Muscle of leg (tissue), 16 donors: ENCODE measurements around the gene OR5AC2. TPM values are rescaled to one million over a fixed set of nuclear protein-coding genes. Genes with fewer than 3 reads are reported as not detected.

ENCODE experiments used
- DNase-seq: peaks from one replicate; pipeline ENCODE4 v3.0.0; 2013
- H3K27ac ChIP-seq: one replicate; pipeline ENCODE4 v1.5.1; 2013; ENCODE audit warnings: mild to moderate bottlenecking, low read length, control low read depth
- H3K27me3 ChIP-seq: one replicate; pipeline ENCODE4 v1.6.1; 2013; ENCODE audit warnings: low read length; ENCODE audit not compliant: control insufficient read depth, insufficient read depth
- H3K36me3 ChIP-seq: one replicate; pipeline ENCODE4 v1.6.1; 2013; ENCODE audit warnings: low read length; ENCODE audit not compliant: control insufficient read depth, insufficient read depth
- H3K4me1 ChIP-seq: one replicate; pipeline ENCODE4 v1.6.1; 2013; ENCODE audit warnings: low read length; ENCODE audit not compliant: control insufficient read depth, insufficient read depth
- H3K4me3 ChIP-seq: one replicate; pipeline ENCODE4 v1.5.1; 2013; ENCODE audit warnings: low read length, control low read depth
- H3K9me3 ChIP-seq: replicated peaks from 2 replicates; pipeline ENCODE4 v1.6.1; 2013; ENCODE audit warnings: low read depth, low read length; ENCODE audit not compliant: control insufficient read depth
- WGBS: methylation state at CpG from one replicate; pipeline ENCODE4 v1.1.5; 2013; ENCODE audit warnings: missing lambda C conversion rate; ENCODE audit not compliant: insufficient coverage; 5-methylcytosine and 5-hydroxymethylcytosine counted together
- long read RNA-seq, 11 donors: transcript quantifications; one replicate each; lab custom pipeline, GENCODE V29; 2026
- polyA plus RNA-seq, 8 donors: library from polyadenylated mRNA; unstranded; fragments of 120-200 nt; gene quantifications; one replicate each; pipeline versions ENCODE4 v1.2.1 to v1.2.3, GENCODE V29; 2013; ENCODE audit warnings: inconsistent platforms in 1 of 8, low replicate concordance in 1 of 8; ENCODE audit not compliant: insufficient read length in 8 of 8, insufficient read depth in 1 of 8
- total RNA-seq: library from RNA; stranded (reverse); fragments of 120-200 nt; gene quantifications from one replicate; pipeline ENCODE4 v1.2.4, GENCODE V29; 2013

OR5AC2 gene
- total RNA-seq (not detected), polyA plus RNA-seq (not detected)
- long read RNA-seq, donor 1, result 0 reads
- long read RNA-seq, donor 2, result 0 reads
- long read RNA-seq, donor 3, result 0 reads
- long read RNA-seq, donor 4, result 0 reads
- long read RNA-seq, donor 5, result 0 reads
- long read RNA-seq, donor 6, result 0 reads
- long read RNA-seq, donor 7, result 0 reads
- long read RNA-seq, donor 8, result 0 reads
- long read RNA-seq, donor 9, result 0 reads
- long read RNA-seq, donor 10, result 0 reads
- long read RNA-seq, donor 11, result 0 reads

DNA sequence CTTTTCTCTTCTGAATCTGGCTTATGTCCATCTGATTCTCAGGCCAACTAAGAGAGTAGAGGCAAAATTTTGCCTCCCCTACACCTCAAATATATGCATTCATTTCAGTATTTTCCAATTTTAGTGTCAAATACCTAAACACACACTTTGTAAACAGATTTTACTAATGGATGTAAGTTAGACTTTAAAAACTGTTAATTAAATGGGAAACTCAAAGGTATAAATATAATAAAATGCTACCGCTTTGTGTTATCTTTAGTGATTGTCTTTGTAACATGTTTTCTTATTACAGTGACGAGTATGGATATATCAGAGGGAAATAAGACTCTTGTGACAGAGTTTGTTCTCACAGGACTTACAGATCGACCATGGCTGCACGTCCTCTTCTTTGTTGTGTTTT is at the start of gene OR5AC2:
OR5AC2 (plus strand) TSS at position 301 of the 400 bp plus-strand sequence; CDS start at position 301, 0 bp downstream.
- H3K9me3 ChIP-seq, result peaks cover 2% of the 10 kb centered on the region

GRCh38 chr3:98038286-98038685 is 48.7 kb upstream of the OR5AC2 start:
- H3K4me3 ChIP-seq, result no peak overlapping the region
- no peak overlapping the region for H3K27ac ChIP-seq
- H3K27me3 ChIP-seq, result no peaks in the 10 kb centered on the region
- H3K4me1 ChIP-seq, result no peaks in the 10 kb centered on the region
- no CpG with 5 or more reads among the region's 3 CpGs for WGBS
- no peaks in the 10 kb centered on the region for H3K9me3 ChIP-seq
- no peaks in the 10 kb centered on the region for H3K36me3 ChIP-seq
- DNase-seq, result no peak

More for the DNA sequence above, at the start of gene OR5AC2:
- H3K27me3 ChIP-seq, result no peaks in the 10 kb centered on the region
- H3K36me3 ChIP-seq, result no peaks in the 10 kb centered on the region
- no peaks in the 10 kb centered on the region for H3K4me1 ChIP-seq
- no peak within 1 kb of the TSS for H3K27ac ChIP-seq
- WGBS, result 92% methylated on average over 2 of the region's 4 CpGs
- H3K4me3 ChIP-seq, result no peak within 1 kb of the TSS
- DNase-seq, result no peak

DNA sequence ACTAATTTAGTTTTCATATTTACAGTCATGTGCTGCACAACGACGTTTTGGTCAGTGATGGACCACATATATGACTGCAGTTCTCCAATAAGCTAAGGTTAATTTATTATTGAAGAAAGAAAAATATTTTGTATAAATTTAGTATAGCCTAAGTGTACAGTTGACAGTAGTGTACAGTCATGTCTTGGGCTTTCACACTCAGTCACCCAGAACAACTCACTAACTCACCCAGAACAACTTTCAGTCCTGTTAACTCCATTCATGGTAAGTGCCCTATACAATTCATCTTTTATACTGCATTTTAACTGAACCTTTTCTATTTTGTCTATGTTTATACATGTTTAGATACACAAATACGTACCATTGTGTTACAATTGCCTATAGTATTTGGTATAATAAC is 48.1 kb upstream of the OR5AC2 start:
- H3K4me3 ChIP-seq, result no peak overlapping the region
- DNase-seq, result no peak
- no peaks in the 10 kb centered on the region for H3K27me3 ChIP-seq
- H3K9me3 ChIP-seq, result no peaks in the 10 kb centered on the region
- WGBS, result no CpG with 5 or more reads among the region's 3 CpGs
- no peak overlapping the region for H3K27ac ChIP-seq
- no peaks in the 10 kb centered on the region for H3K36me3 ChIP-seq
- H3K4me1 ChIP-seq, result no peaks in the 10 kb centered on the region

GRCh38 chr3:98039322-98040024 is 47.5 kb upstream of the OR5AC2 start:
- H3K9me3 ChIP-seq, result no peaks in the 10 kb centered on the region
- H3K4me1 ChIP-seq, result no peaks in the 10 kb centered on the region
- H3K27me3 ChIP-seq, result no peaks in the 10 kb centered on the region
- H3K36me3 ChIP-seq, result no peaks in the 10 kb centered on the region
- WGBS, result 0% methylated on average over 6 of the region's 13 CpGs
- no peak overlapping the region for H3K27ac ChIP-seq
- DNase-seq, result peak; percentile 87
- peak overlapping the region; percentile 35 for H3K4me3 ChIP-seq

- Histone ChIP-seq H3K36me3 (no peaks in the 10 kb centered on the region), H3K9me3 (no peaks in the 10 kb centered on the region), H3K27me3 (no peaks in the 10 kb centered on the region), H3K4me3 (no peak overlapping the region), H3K27ac (no peak overlapping the region), H3K4me1 (no peaks in the 10 kb centered on the region)
- no CpG with 5 or more reads among the region's 1 CpG for WGBS
- DNase-seq, result no peak
Observed at GRCh38 chr3:98041350-98041749, 45.6 kb upstream of the OR5AC2 start.

DNA sequence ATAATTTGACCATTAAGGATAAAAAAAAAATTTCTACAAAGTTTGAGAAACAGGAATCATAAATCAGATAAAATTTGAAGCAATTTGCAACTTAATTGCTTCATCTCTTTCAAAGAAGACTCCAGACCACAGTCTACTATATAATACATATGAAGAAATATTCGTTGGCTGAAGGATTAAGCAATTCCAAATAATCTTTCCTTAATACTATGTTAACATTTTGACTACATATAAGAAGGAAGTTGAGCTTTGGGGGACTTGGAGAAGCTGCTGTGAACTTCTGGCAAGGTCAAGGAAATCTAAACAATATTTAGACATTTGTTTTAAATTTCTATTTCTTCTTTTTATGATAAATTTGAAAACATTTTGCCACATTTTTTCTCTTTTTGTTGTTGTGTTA is 38.4 kb upstream of the OR5AC2 start:
- H3K4me3 ChIP-seq, result no peak overlapping the region
- no CpG with 5 or more reads among the region's 1 CpG for WGBS

DNA sequence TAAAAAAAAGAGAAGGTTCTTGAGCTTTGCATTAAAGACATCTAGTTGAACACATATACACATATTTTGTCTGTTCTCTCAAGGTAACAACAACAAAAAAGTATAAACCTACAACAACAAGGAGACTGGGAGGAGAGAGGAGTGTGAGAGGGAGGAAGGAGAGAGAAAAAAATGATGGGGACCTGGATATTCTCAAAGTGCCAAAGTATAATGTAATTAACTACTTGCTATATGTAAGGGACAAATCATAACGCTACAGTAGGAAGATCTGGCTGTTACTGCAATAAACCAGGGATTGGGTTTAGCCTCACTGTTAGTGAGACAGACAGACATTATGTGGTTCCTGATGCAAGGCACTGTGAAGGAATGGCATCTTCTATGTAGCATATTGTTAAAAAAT is 37.7 kb upstream of the OR5AC2 start:
- no peak overlapping the region for H3K4me3 ChIP-seq

More for the DNA sequence above, 38.4 kb upstream of the OR5AC2 start:
- Histone ChIP-seq H3K27me3 (no peaks in the 10 kb centered on the region), H3K9me3 (no peaks in the 10 kb centered on the region), H3K36me3 (no peaks in the 10 kb centered on the region), H3K27ac (no peak overlapping the region), H3K4me1 (no peaks in the 10 kb centered on the region)
- no peak for DNase-seq

DNA sequence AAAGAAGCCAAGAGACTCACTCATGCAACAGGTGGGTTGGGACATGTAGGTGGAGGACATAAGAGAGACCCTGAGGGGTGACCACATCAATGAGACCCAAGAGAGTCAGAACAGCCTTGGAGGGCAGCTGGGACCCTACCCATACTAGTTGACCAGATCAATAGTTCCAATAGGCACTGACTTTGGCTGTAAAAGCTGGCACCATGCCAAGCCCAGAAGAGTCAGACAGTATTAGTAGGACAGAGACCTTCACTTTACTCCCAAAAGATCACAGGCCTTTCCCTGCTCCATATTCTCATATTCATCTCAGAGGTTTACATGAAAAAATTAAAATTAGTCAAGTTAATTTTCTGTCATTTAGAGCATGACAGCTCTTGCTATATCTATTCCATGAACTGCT is 30.9 kb upstream of the OR5AC2 start:
- H3K27ac ChIP-seq, result no peak overlapping the region
- H3K27me3 ChIP-seq, result no peaks in the 10 kb centered on the region
- no peaks in the 10 kb centered on the region for H3K9me3 ChIP-seq
- no peak for DNase-seq
- H3K4me1 ChIP-seq, result no peaks in the 10 kb centered on the region
- H3K36me3 ChIP-seq, result no peaks in the 10 kb centered on the region
- H3K4me3 ChIP-seq, result no peak overlapping the region

More for the DNA sequence above, 37.7 kb upstream of the OR5AC2 start:
- Histone ChIP-seq H3K9me3 (no peaks in the 10 kb centered on the region), H3K27me3 (no peaks in the 10 kb centered on the region), H3K27ac (no peak overlapping the region), H3K4me1 (no peaks in the 10 kb centered on the region), H3K36me3 (no peaks in the 10 kb centered on the region)
- no CpG with 5 or more reads among the region's 1 CpG for WGBS
- no peak for DNase-seq

DNA sequence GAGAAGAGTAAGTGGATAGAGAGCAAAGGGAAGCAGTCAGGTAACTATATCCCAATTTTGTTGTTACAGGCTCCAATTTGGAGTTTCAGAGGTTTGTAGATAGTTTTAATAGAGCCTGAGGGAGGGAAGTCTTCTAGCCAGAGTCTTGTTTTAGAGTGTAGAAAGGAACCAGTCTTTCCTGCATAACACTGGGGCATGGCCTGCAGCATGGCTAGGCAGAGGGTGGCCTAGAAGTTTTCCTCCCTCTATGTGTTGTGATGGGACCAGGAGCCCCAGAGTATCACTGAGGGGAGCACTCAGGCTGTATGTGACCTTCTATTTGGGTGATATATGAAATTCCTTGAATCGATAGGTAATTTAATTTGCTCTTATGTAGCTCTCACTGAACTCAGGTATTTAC is 29.3 kb upstream of the OR5AC2 start:
- Histone ChIP-seq H3K27ac (no peak overlapping the region), H3K36me3 (no peaks in the 10 kb centered on the region), H3K9me3 (no peaks in the 10 kb centered on the region), H3K4me3 (no peak overlapping the region), H3K27me3 (no peaks in the 10 kb centered on the region), H3K4me1 (no peaks in the 10 kb centered on the region)
- WGBS, result no CpG with 5 or more reads among the region's 1 CpG
- DNase-seq, result no peak

GRCh38 chr3:98058244-98058960 is 28.6 kb upstream of the OR5AC2 start:
- no peaks in the 10 kb centered on the region for H3K4me1 ChIP-seq
- no peak overlapping the region for H3K4me3 ChIP-seq
- H3K36me3 ChIP-seq, result no peaks in the 10 kb centered on the region
- H3K9me3 ChIP-seq, result no peaks in the 10 kb centered on the region
- WGBS, result 20% methylated on average over 1 of the region's 7 CpGs
- no peak for DNase-seq
- no peak overlapping the region for H3K27ac ChIP-seq
- no peaks in the 10 kb centered on the region for H3K27me3 ChIP-seq
